Liver (tissue), 3 donors: ENCODE measurements around the gene PFDN4.

Experiments
- ATF3 ChIP-seq: IDR thresholded peaks from 2 replicates; pipeline ENCODE4 v1.6.1; 2016; ENCODE audit warnings: antibody characterized with exemption
- CTCF ChIP-seq: fragments of 150-350 bp; IDR thresholded peaks from 2 replicates; pipeline ENCODE4 v1.5.1; 2017; ENCODE audit warnings: improper control_type of control experiment, low read depth, low read length; ENCODE audit not compliant: missing input control
- GABPA ChIP-seq, 2 donors: IDR thresholded peaks in 1 of 2; conservative IDR thresholded peaks in 1 of 2; 2 replicates each; pipeline ENCODE4 v1.6.1; 2016; ENCODE audit warnings: antibody characterized with exemption in 2 of 2, mild to moderate bottlenecking in 1 of 2, moderate library complexity in 1 of 2
- HNF4G ChIP-seq: IDR thresholded peaks from 2 replicates; pipeline ENCODE4 v1.6.1; 2016; ENCODE audit warnings: antibody characterized with exemption
- MAX ChIP-seq: IDR thresholded peaks from 2 replicates; pipeline ENCODE4 v1.6.1; 2016; ENCODE audit warnings: antibody characterized with exemption
- NR2F2 ChIP-seq: IDR thresholded peaks from 2 replicates; pipeline ENCODE4 v1.6.1; 2016; ENCODE audit warnings: antibody characterized with exemption
- RAD21 ChIP-seq, 2 donors: IDR thresholded peaks; 2 replicates each; pipeline ENCODE4 v1.6.1; 2016; ENCODE audit warnings: antibody characterized with exemption in 2 of 2, mild to moderate bottlenecking in 2 of 2
- REST ChIP-seq: IDR thresholded peaks from 2 replicates; pipeline ENCODE4 v1.6.1; 2016; ENCODE audit warnings: antibody characterized with exemption, mild to moderate bottlenecking
- SP1 ChIP-seq: IDR thresholded peaks from 2 replicates; pipeline ENCODE4 v1.6.1; 2018; ENCODE audit warnings: antibody characterized with exemption, mild to moderate bottlenecking
- TAF1 ChIP-seq: conservative IDR thresholded peaks from 2 replicates; pipeline ENCODE4 v1.6.1; 2016; ENCODE audit warnings: antibody characterized with exemption, mild to moderate bottlenecking
- YY1 ChIP-seq: IDR thresholded peaks from 2 replicates; pipeline ENCODE4 v1.6.1; 2016; ENCODE audit warnings: antibody characterized with exemption, mild to moderate bottlenecking
- ZBTB33 ChIP-seq: IDR thresholded peaks from 2 replicates; pipeline ENCODE4 v1.6.1; 2016; ENCODE audit warnings: antibody characterized with exemption
- donor health status: healthy.
- donor health status: healthy.

- TF ChIP-seq REST (no peak), CTCF (no peak), GABPA (IDR thresholded peaks at IDR 0.05 in 1 of 2, conservative IDR thresholded peaks at IDR 0.05 in 1 of 2) (no peak), RAD21 (IDR thresholded peaks at IDR 0.05) (no peak), ATF3 (no peak), ZBTB33 (no peak), SP1 (no peak), HNF4G (no peak), YY1 (no peak), MAX (no peak), NR2F2 (no peak), TAF1 (no peak)
Observed at GRCh38 chr20:54204063-54204462, 3.8 kb upstream of the PFDN4 start.
